Pancreas (tissue), 10 donors: ENCODE data around the gene PFKP. TPM values are rescaled to one million over a fixed set of nuclear protein-coding genes. Genes with fewer than 3 reads are reported as not detected.

ENCODE experiments used
- ATAC-seq, 4 donors: fragments of 200-7000 bp; cut with Tn5 transposase; one replicate each; pipeline versions ENCODE4 v1.8.0 to v1.9.1; 2020; ENCODE audit warnings: mild to moderate bottlenecking in 4 of 4, moderate library complexity in 4 of 4
- DNase-seq, 6 donors: peaks; one replicate each; pipeline ENCODE4 v3.0.0-alpha.2; 2020
- FAIRE-seq: peaks from 2 replicates; lab custom pipeline; 2012; peaks lifted over from hg19 to GRCh38; lab: Jason Lieb, UNC
- H3K27ac ChIP-seq, 4 donors: fragments of 200-600 bp; sonication (generic); 1 replicate in 3 of 4; 2 replicates in 1 of 4; pipeline versions ENCODE4 v1.5.0 to v1.8.0; 2020
- H3K27me3 ChIP-seq, 4 donors: fragments of 200-600 bp; one replicate each; pipeline ENCODE4 v1.8.0; 2021
- H3K36me3 ChIP-seq, 3 donors: fragments of 200-600 bp; sonication (generic) in 1 of 3; one replicate each; pipeline versions ENCODE4 v1.5.0 to v1.8.0; 2020 to 2021
- H3K4me1 ChIP-seq, 3 donors: fragments of 200-600 bp; one replicate each; pipeline ENCODE4 v1.8.0; 2021
- H3K4me3 ChIP-seq, 4 donors: fragments of 200-600 bp; sonication (generic) in 2 of 4; one replicate each; pipeline versions ENCODE4 v1.5.0 to v1.8.0; 2020 to 2021
- H3K9me3 ChIP-seq, 4 donors: fragments of 200-600 bp; one replicate each; pipeline ENCODE4 v1.8.0; 2021
- WGBS, 2 donors: extraction: QIAGEN DNeasy Blood & Tissue Kit; methylation state at CpG; one replicate each; pipeline ENCODE4 v1.1.7; 2013; 5-methylcytosine and 5-hydroxymethylcytosine counted together
- intact Hi-C, 3 donors: fragments of 100-400 bp; cut with DNase I; formaldehyde crosslinking; loops; one replicate each; pipeline versions ENCODE4 v1.11.1 to v1.14.2; 2022
- polyA plus RNA-seq, 2 donors: library from polyadenylated mRNA; stranded (reverse); fragments of 200-250 nt; gene quantifications; one replicate each; pipeline ENCODE4 v1.2.3, GENCODE V29; 2013
- total RNA-seq, 6 donors: library from RNA; stranded (reverse); fragmentation: NEBNext Ultra II Directional in 4 of 6; extraction: Animal tissue kit (Norgen Biotek cat#: 25700) in 4 of 6; gene quantifications; one replicate each; pipeline versions ENCODE4 v1.2.1 to v1.2.4, GENCODE V29; 2021 to 2023
- TF ChIP-seq, protein P1 (sequence below), 4 donors: fragments of 200-600 bp; sonication (generic) in 3 of 4; IDR thresholded peaks; one replicate each; pipeline versions ENCODE4 v1.5.0 to v1.8.0; 2021; ENCODE audit warnings: antibody characterized with exemption in 4 of 4
- donor health status: healthy with polysubstance abuse.
- donor health status: DM: no; HTN: no; CAD: no; lungs with moderate emphysema.
- donor health status: DM: no; HTN: no; CAD: no.
- donor health status: control.
- donor health status: control.
- donor health status: Bipolar disorder and iron deficiency.
- donor health status: DM: yes; HTN: yes; CAD: no.
- donor health status: DM: no; HTN: no; CAD: no.
- donor health status: DM: no; HTN: no; CAD: no.
- donor health status: DM: yes; HTN: yes; CAD: no.

PFKP gene
- total and polyA plus RNA-seq, 8 donors: 6.8 to 32.5 (median 14.1) TPM

DNA sequence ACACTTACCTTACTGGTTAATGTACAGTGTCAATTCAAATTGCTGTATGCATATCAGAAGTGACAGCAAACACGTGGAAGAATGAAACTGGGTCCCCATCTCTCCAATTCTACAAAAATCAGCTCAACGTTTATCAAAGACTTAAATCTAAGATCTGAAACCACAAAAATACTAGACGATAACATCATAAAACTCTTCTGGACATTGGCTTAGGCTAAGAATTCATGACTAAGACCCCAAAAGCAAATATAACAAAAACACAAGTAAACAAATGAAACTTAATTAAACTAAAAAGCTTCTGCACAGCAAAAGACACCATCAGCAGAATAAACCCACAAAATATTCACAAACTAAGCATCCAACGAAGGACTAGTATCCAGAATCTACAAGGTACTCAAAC lies 35.9 kb upstream of the PFKP start:
- intact Hi-C loops: no loop called here
- no peaks in the 10 kb centered on the region for H3K27me3 ChIP-seq
- no peak for ATAC-seq
- H3K4me3 ChIP-seq: no peak overlapping the region
- 48 to 52% methylated on average over 4 of the region's 4 CpGs for WGBS, 2 donors
- H3K4me1 ChIP-seq: no peaks in the 10 kb centered on the region
- TF ChIP-seq, protein P1, sequence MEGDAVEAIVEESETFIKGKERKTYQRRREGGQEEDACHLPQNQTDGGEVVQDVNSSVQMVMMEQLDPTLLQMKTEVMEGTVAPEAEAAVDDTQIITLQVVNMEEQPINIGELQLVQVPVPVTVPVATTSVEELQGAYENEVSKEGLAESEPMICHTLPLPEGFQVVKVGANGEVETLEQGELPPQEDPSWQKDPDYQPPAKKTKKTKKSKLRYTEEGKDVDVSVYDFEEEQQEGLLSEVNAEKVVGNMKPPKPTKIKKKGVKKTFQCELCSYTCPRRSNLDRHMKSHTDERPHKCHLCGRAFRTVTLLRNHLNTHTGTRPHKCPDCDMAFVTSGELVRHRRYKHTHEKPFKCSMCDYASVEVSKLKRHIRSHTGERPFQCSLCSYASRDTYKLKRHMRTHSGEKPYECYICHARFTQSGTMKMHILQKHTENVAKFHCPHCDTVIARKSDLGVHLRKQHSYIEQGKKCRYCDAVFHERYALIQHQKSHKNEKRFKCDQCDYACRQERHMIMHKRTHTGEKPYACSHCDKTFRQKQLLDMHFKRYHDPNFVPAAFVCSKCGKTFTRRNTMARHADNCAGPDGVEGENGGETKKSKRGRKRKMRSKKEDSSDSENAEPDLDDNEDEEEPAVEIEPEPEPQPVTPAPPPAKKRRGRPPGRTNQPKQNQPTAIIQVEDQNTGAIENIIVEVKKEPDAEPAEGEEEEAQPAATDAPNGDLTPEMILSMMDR (IDR thresholded peaks at IDR 0.05): no peak
- FAIRE-seq: no peak
- DNase-seq: no peak
- no peaks in the 10 kb centered on the region for H3K9me3 ChIP-seq
- no peaks in the 10 kb centered on the region for H3K36me3 ChIP-seq
- H3K27ac ChIP-seq: no peak overlapping the region

DNA sequence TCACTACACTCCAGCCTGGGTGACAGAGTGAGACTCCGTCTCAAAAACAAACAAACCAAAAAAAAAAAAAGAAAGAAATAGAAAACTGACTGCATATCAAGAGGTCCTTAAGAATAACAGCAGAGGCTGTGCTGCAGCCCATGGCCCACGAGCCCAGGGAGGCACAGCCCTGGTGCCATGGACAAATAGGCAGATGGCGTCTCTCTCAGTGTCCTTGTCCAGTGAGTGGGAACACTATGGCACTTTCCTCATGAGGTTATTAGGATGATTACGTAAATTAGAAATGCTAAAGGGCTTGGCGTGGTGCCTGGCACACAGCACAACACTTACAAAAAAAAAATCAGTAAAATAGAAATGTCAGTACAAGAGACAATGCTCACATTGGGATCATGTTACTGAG lies 33.4 kb upstream of the PFKP start:
- TF ChIP-seq, protein P1 (IDR thresholded peaks at IDR 0.05): no peak
- H3K9me3 ChIP-seq: no peaks in the 10 kb centered on the region
- FAIRE-seq: no peak
- H3K27ac ChIP-seq: no peak overlapping the region
- peaks cover 0 to 3% (median 0%) of the 10 kb centered on the region in 4 donors for H3K27me3 ChIP-seq
- H3K36me3 ChIP-seq: no peaks in the 10 kb centered on the region
- no peak for DNase-seq
- WGBS, 2 donors: 61 to 63% methylated on average over 5 of the region's 5 CpGs
- ATAC-seq: no peak
- no peak overlapping the region for H3K4me3 ChIP-seq
- no peaks in the 10 kb centered on the region for H3K4me1 ChIP-seq
- intact Hi-C loops: no loop called here

GRCh38 chr10:3034616-3035015 lies 32.7 kb upstream of the PFKP start:
- H3K36me3 ChIP-seq: no peaks in the 10 kb centered on the region
- peaks cover 0 to 3% (median 0%) of the 10 kb centered on the region in 4 donors for H3K27me3 ChIP-seq
- intact Hi-C loops: no loop called here
- no peak for ATAC-seq
- no peaks in the 10 kb centered on the region for H3K4me1 ChIP-seq
- no peaks in the 10 kb centered on the region for H3K9me3 ChIP-seq
- TF ChIP-seq, protein P1 (IDR thresholded peaks at IDR 0.05): no peak
- WGBS, 2 donors: 60 to 72% methylated on average over 4 of the region's 4 CpGs
- no peak overlapping the region for H3K27ac ChIP-seq
- no peak overlapping the region for H3K4me3 ChIP-seq
- FAIRE-seq: no peak
- no peak for DNase-seq

- H3K9me3 ChIP-seq: no peaks in the 10 kb centered on the region
- intact Hi-C loops: no loop called here
- FAIRE-seq: no peak
- H3K4me3 ChIP-seq: no peak overlapping the region
- H3K4me1 ChIP-seq: no peaks in the 10 kb centered on the region
- no peak for DNase-seq
- peak in 1 of 4 donors; percentile 55 for ATAC-seq
- H3K27ac ChIP-seq: no peak overlapping the region
- 38 to 49% methylated on average over 8 of the region's 8 CpGs for WGBS, 2 donors
- peaks cover 0 to 3% (median 0%) of the 10 kb centered on the region in 4 donors for H3K27me3 ChIP-seq
- TF ChIP-seq, protein P1 (IDR thresholded peaks at IDR 0.05): no peak
- no peaks in the 10 kb centered on the region for H3K36me3 ChIP-seq
Measured at GRCh38 chr10:3036155-3037021, 31.0 kb upstream of the PFKP start.

GRCh38 chr10:3037182-3037581 lies 30.2 kb upstream of the PFKP start:
- Histone ChIP-seq H3K27me3 (peaks cover 0 to 3% (median 0%) of the 10 kb centered on the region in 4 donors), H3K36me3 (no peaks in the 10 kb centered on the region), H3K9me3 (no peaks in the 10 kb centered on the region), H3K27ac (no peak overlapping the region), H3K4me3 (no peak overlapping the region), H3K4me1 (no peaks in the 10 kb centered on the region)
- TF ChIP-seq, protein P1 (IDR thresholded peaks at IDR 0.05): no peak
- intact Hi-C loops: no loop called here
- 66 to 91% methylated on average over 4 of the region's 4 CpGs for WGBS, 2 donors
- DNase-seq: no peak
- no peak for ATAC-seq
- no peak for FAIRE-seq
